Myometrial cell (primary cell): ENCODE measurements around the gene IFNAR2. TPM values are rescaled to one million over a fixed set of nuclear protein-coding genes. Genes with fewer than 3 reads are reported as not detected.

Experiments
- total RNA-seq: library from RNA; depleted of rRNA; stranded (reverse); fragments of >200 nt; gene quantifications from 2 replicates; pipeline ENCODE4 v1.2.3, GENCODE V29; 2015

The IFNAR2 gene
- total RNA-seq: 2.1 and 8.4 TPM in 2 replicates

GRCh38 chr21:33229784-33230544, at the start of gene IFNAR2:
TSS of gene IFNAR2 (plus strand) at chr21:33229938. CDS start at chr21:33241923, 11,985 bp downstream.

GRCh38 chr21:33266050-33266788, 36.5 kb downstream of the IFNAR2 start, which contains the start of gene IL10RB:
TSS of gene IL10RB (plus strand) at chr21:33266367. CDS start at chr21:33266466, 99 bp downstream.

Other genes starting within 250 kb of the IFNAR2 start
- not detected in 2 replicates for gene OLIG2, start 204.0 kb upstream of the IFNAR2 start, total RNA-seq
- not detected in 2 replicates for gene OLIG1, start 159.8 kb upstream of the IFNAR2 start, total RNA-seq
- 42.1 and 61.0 TPM in 2 replicates for gene IL10RB, start 36.4 kb downstream of the IFNAR2 start, total RNA-seq
- 11.2 and 11.9 TPM in 2 replicates for gene IFNAR1, start 95.0 kb downstream of the IFNAR2 start, total RNA-seq
- 65.4 and 69.8 TPM in 2 replicates for gene IFNGR2, start 173.5 kb downstream of the IFNAR2 start, total RNA-seq